ENCODE measurements around the gene ARAF. TPM values are rescaled to one million over a fixed set of nuclear protein-coding genes. Genes with fewer than 3 reads are reported as not detected.

The ARAF gene
- total RNA-seq, 1 experiment from 2014 or later: 68.5 TPM

- POLR2A ChIA-PET: no interaction called here
These were observed 23.7 kb downstream of the ARAF start for GRCh38 chrX:47584714-47585113.

GRCh38 chrX:47585273-47585672 is 24.3 kb downstream of the ARAF start:
- POLR2A ChIA-PET: no interaction called here
- no peak overlapping the region for H3K27ac Mint-ChIP-seq (ENCODE audit: unreplicated experiment)
- H3K9me3 Mint-ChIP-seq (ENCODE audit: unreplicated experiment): no peaks in the 10 kb centered on the region
- no peaks in the 10 kb centered on the region for H3K4me1 ChIP-seq
- no peak overlapping the region for H3K4me3 ChIP-seq (ENCODE audit: low read depth, low read length)
- BruUV-seq (replicated peaks): no TSS peak
- H3K27me3 Mint-ChIP-seq (ENCODE audit: insufficient read depth, unreplicated experiment): no peaks in the 10 kb centered on the region
- no peak for TF ChIP-seq CTCF (IDR thresholded peaks at IDR 0.05; ENCODE audit: insufficient read depth in 1 of 2, low read depth in 1 of 2, low read length in 1 of 2, severe bottlenecking in 1 of 2, unreplicated experiment in 1 of 2)
- H3K36me3 Mint-ChIP-seq (ENCODE audit: insufficient read depth, unreplicated experiment): no peaks in the 10 kb centered on the region
- intact Hi-C loops (cut with micrococcal nuclease; ENCODE audit: unreplicated experiment): no loop called here
- no peaks in the 10 kb centered on the region for H3K27me3 ChIP-seq (replicated peaks; ENCODE audit: control insufficient read depth, insufficient read depth, low read length)
- H3K4me3 Mint-ChIP-seq (ENCODE audit: unreplicated experiment): no peak overlapping the region
- no peaks in the 10 kb centered on the region for H3K36me3 ChIP-seq (ENCODE audit: control insufficient read depth, insufficient read depth, low read length)
- CTCF ChIA-PET: no interaction called here
- no peaks in the 10 kb centered on the region for H3K4me1 Mint-ChIP-seq (ENCODE audit: low read depth, unreplicated experiment)
- no peaks in the 10 kb centered on the region for H3K9me3 ChIP-seq
- no peak for DNase-seq

More at GRCh38 chrX:47584714-47585113, 23.7 kb downstream of the ARAF start:
- no peaks in the 10 kb centered on the region for H3K4me1 ChIP-seq
- TF ChIP-seq CTCF (IDR thresholded peaks at IDR 0.05; ENCODE audit: insufficient read depth in 1 of 2, low read depth in 1 of 2, low read length in 1 of 2, severe bottlenecking in 1 of 2, unreplicated experiment in 1 of 2): no peak
- Mint-ChIP-seq H3K36me3 (ENCODE audit: insufficient read depth, unreplicated experiment) (no peaks in the 10 kb centered on the region), H3K27ac (ENCODE audit: unreplicated experiment) (no peak overlapping the region), H3K4me3 (ENCODE audit: unreplicated experiment) (no peak overlapping the region), H3K9me3 (ENCODE audit: unreplicated experiment) (no peaks in the 10 kb centered on the region), H3K4me1 (ENCODE audit: low read depth, unreplicated experiment) (no peaks in the 10 kb centered on the region), H3K27me3 (ENCODE audit: insufficient read depth, unreplicated experiment) (no peaks in the 10 kb centered on the region)
- no TSS peak for BruUV-seq (replicated peaks)
- H3K4me3 ChIP-seq (ENCODE audit: low read depth, low read length): no peak overlapping the region
- no peaks in the 10 kb centered on the region for H3K27me3 ChIP-seq (replicated peaks; ENCODE audit: control insufficient read depth, insufficient read depth, low read length)
- H3K9me3 ChIP-seq: no peaks in the 10 kb centered on the region
- intact Hi-C loops (cut with micrococcal nuclease; ENCODE audit: unreplicated experiment): no loop called here
- CTCF ChIA-PET: no interaction called here
- no peaks in the 10 kb centered on the region for H3K36me3 ChIP-seq (ENCODE audit: control insufficient read depth, insufficient read depth, low read length)
- no peak for DNase-seq

GRCh38 chrX:47586043-47586787 is 25.2 kb downstream of the ARAF start:
- intact Hi-C loops (cut with micrococcal nuclease; ENCODE audit: unreplicated experiment): no loop called here
- no peaks in the 10 kb centered on the region for H3K9me3 ChIP-seq
- no peak for DNase-seq
- POLR2A ChIA-PET: no interaction called here
- no peak overlapping the region for H3K4me3 Mint-ChIP-seq (ENCODE audit: unreplicated experiment)
- no peaks in the 10 kb centered on the region for H3K9me3 Mint-ChIP-seq (ENCODE audit: unreplicated experiment)
- H3K36me3 ChIP-seq (ENCODE audit: control insufficient read depth, insufficient read depth, low read length): no peaks in the 10 kb centered on the region
- TF ChIP-seq CTCF (IDR thresholded peaks at IDR 0.05; ENCODE audit: insufficient read depth in 1 of 2, low read depth in 1 of 2, low read length in 1 of 2, severe bottlenecking in 1 of 2, unreplicated experiment in 1 of 2): no peak
- H3K4me1 Mint-ChIP-seq (ENCODE audit: low read depth, unreplicated experiment): no peaks in the 10 kb centered on the region
- H3K4me3 ChIP-seq (ENCODE audit: low read depth, low read length): no peak overlapping the region
- CTCF ChIA-PET: no interaction called here
- no peak overlapping the region for H3K27ac Mint-ChIP-seq (ENCODE audit: unreplicated experiment)
- H3K4me1 ChIP-seq: no peaks in the 10 kb centered on the region
- BruUV-seq (replicated peaks): no TSS peak
- no peaks in the 10 kb centered on the region for H3K36me3 Mint-ChIP-seq (ENCODE audit: insufficient read depth, unreplicated experiment)
- H3K27me3 ChIP-seq (replicated peaks; ENCODE audit: control insufficient read depth, insufficient read depth, low read length): no peaks in the 10 kb centered on the region
- H3K27me3 Mint-ChIP-seq (ENCODE audit: insufficient read depth, unreplicated experiment): no peaks in the 10 kb centered on the region
